T-helper 1 cell (primary cell): ENCODE measurements around the gene LNPEP.
"Not testable (repeated sequence)": the region's sequence is repeated elsewhere in the genome, so short reads cannot be mapped to it uniquely, and the experiment has no call there.

Experiments used
- DNase-seq, 5 donors: peaks; one replicate each; pipeline ENCODE4 v3.0.0-alpha.2; 2012 to 2020

The LNPEP gene

DNA sequence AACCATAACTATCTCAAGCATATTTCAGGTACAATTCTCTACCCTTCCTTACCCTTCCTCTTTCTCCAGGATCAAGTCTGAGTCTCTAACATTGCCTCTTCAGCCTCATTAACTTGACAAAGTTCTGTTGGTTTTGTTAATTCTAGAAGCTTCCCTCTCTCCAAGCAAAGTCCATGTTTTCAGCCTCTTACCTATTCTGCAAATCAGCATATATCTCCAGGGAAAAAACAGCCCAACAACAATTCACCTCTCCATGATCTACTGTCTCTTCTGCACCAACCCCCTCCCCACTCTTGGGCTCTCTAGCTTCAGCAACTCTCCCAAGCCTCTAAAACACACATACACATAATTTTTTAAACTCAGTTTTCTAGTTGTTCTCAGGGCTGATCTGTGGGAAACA lies 134.4 kb downstream of the LNPEP start:
- no peak for DNase-seq

- no peak for DNase-seq
Observed at GRCh38 chr5:97071101-97071500, 135.2 kb downstream of the LNPEP start.

- DNase-seq: no peak
Observed at GRCh38 chr5:97071993-97072392, 136.1 kb downstream of the LNPEP start.

DNA sequence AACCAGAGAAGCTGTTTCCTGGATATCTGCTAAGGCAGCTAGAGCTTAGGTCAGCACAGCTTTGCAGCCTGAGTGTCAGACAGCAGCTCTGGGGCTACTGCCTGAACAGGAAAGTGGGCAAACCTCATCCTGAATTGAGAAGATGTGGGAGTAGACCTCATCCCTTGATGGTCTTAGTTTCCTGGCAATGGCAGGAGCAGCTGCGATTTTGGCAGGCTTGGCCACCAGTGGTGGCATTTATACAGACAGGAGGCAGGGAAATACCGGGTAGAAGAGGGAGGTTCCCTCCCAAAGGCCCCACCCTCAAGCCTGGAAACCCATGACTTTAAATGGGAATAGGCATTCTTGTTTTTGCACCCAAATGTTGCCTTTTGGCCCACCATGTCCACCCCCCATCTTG lies 136.8 kb downstream of the LNPEP start:
- no peak for DNase-seq

DNA sequence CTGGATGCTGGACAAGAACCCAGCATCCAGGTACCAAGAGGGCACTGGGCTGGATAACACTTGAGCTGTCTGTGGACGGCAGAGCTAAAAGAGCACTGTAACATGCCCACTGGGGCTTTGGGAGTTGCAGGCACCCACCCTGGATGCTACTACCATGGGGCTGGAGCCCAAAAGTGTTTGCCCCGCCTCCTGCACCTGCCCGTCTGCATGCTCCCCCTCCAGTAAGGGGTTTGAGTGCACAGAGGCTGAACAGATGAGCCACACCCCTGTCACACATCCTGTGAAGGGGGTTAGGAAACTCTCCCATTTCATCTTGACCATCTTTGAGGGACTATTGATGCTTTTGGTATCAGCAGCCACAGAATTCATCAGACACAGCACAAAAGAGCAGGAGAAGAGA lies 137.5 kb downstream of the LNPEP start:
- no peak for DNase-seq

DNA sequence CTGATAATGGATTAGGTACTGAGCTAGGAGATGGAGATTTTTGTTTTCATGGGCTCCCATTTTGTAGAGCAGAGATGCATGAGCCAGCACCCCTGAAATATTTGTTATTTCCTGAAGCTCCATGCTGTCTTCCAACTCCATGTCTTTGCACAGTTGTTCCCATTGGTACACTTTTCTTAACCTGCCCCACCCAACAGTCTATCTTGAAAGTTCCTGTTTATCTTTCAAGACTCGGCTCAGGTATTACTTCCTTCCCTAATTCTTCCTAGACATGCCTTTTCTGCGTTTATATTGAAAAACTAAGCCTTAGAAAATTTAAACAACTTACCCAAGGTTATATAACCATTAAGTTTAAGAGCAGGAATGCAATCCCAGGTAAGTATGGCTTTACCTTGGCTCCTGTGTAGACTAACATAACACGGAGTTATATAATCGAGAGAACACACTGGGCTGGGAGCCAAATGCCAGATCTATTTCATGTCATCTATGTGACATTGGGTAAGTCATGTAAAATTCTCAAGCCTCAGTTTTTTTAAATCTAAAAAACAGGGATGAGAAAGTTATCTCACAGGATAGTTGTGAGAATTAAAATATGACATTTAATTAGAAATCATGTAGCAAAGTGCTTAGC lies 139.1 kb downstream of the LNPEP start:
- no peak for DNase-seq

- no peak for DNase-seq
Observed at GRCh38 chr5:97075649-97076048, 139.8 kb downstream of the LNPEP start.

- DNase-seq: no peak
Observed at GRCh38 chr5:97076098-97076497, 140.2 kb downstream of the LNPEP start.

GRCh38 chr5:97077246-97077645 lies 141.4 kb downstream of the LNPEP start:
- DNase-seq: no peak

GRCh38 chr5:97078958-97079743 lies 143.3 kb downstream of the LNPEP start:
- no peak for DNase-seq

DNA sequence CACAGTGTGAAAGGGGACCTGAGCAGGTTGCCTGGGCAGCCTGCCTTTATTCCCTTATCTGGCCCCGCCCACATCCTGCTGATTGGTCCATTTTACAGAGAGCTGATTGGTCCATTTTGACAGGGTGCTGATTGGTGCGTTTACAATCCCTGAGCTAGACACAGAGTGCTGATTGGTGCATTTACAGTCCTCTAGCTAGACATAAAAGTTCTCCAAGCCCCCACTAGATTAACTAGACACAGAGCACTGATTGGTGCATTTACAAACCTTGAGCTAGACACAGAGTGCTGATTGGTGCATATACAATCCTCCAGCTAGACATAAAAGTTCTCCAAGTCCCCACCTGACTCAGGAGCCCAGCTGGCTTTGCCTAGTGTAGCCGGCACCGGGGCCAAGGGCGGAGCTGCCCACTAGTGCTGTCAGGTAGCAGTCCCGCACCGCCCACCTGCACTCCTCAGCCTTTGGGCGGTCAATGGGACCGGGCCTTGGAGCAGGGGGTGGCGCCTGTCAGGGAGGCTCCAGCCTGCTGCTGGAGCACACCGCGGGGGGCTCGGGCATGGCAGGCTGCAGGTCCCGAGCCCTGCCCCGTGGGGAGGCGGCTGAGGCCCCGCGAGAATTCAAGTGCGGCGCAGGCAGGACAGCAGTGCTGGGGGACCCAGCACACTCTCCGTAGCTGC lies 149.0 kb downstream of the LNPEP start:
- not testable (repeated sequence) for DNase-seq

DNA sequence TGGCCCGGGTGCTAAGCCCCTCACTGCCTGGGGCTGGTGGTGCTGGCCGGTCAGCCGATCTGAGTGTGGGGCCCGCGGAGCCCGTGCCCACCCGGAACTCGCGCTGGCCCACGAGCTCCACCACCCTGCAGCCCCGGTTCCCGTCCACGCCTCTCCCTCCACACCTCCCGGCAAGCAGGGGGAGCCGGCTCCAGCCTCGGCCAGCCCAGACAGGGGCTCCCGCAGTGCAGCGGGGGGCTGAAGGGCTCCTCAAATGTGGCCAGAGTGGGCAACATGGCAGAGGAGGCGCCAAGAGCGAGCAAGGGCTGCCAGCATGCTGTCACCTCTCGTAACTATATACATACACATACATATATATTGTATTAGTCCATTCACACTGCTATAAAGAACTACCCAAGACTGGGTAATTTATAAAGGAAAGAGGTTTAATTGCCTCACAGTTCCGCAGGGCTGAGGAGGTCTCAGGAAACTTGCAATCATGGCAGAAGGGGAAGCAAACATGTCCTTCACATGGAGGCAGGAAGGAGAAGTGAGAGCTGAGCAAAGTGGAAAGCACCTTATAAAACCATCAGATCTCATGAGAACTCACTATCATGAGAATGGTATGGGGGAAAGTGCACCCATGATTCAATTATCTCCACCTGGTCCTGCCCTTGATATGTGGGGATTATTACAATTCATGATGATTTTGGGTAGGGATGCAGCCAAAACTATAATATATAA lies 149.7 kb downstream of the LNPEP start:
- DNase-seq: no peak
